ENCODE data around the gene TMPRSS5.

- TF ChIP-seq SUZ12 (IDR thresholded peaks at IDR 0.05; ENCODE audit: extremely low read depth, insufficient read depth, insufficient read length), result no peak
- no peak for TF ChIP-seq YY1 (IDR thresholded peaks at IDR 0.05; ENCODE audit: insufficient read depth, insufficient read length)
- TF ChIP-seq ZNF274 (IDR thresholded peaks at IDR 0.05; ENCODE audit: low read depth, low read length), result no peak
Measured at GRCh38 chr11:113670149-113670830, 35.8 kb downstream of the TMPRSS5 start.

All from NT2/D1 (cell line).